ENCODE results near the gene HSPBP1. TPM values are rescaled to one million over a fixed set of nuclear protein-coding genes. Genes with fewer than 3 reads are reported as not detected.

Gene HSPBP1
- total RNA-seq, 4 donors from 2014 or later, result 18.5 to 41.7 (median 36.7) TPM

- no peak for DNase-seq
- no peak overlapping the region for H3K4me3 ChIP-seq
- H3K36me3 ChIP-seq, result peaks cover 3 to 50% of the 10 kb centered on the region in 2 donors
- ATAC-seq, result no peak
- peaks cover 0 to 2% of the 10 kb centered on the region in 2 donors for H3K4me1 ChIP-seq
- H3K27me3 ChIP-seq, result no peaks in the 10 kb centered on the region
- H3K9me3 ChIP-seq, result no peaks in the 10 kb centered on the region
- H3K27ac ChIP-seq, result no peak overlapping the region
- in situ Hi-C loops (cut with MboI; ENCODE audit: low sequenced_read_pairs in 4 of 4) (no loop called here), intact Hi-C loops (cut with DNase I; ENCODE audit: low total_unique reads) (no loop called here)
- TF ChIP-seq POLR2A (IDR thresholded peaks at IDR 0.05), result no peak
- TF ChIP-seq, protein P1, sequence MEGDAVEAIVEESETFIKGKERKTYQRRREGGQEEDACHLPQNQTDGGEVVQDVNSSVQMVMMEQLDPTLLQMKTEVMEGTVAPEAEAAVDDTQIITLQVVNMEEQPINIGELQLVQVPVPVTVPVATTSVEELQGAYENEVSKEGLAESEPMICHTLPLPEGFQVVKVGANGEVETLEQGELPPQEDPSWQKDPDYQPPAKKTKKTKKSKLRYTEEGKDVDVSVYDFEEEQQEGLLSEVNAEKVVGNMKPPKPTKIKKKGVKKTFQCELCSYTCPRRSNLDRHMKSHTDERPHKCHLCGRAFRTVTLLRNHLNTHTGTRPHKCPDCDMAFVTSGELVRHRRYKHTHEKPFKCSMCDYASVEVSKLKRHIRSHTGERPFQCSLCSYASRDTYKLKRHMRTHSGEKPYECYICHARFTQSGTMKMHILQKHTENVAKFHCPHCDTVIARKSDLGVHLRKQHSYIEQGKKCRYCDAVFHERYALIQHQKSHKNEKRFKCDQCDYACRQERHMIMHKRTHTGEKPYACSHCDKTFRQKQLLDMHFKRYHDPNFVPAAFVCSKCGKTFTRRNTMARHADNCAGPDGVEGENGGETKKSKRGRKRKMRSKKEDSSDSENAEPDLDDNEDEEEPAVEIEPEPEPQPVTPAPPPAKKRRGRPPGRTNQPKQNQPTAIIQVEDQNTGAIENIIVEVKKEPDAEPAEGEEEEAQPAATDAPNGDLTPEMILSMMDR (IDR thresholded peaks at IDR 0.05 in 4 of 5, conservative IDR thresholded peaks at IDR 0.05 in 1 of 5), result no peak
These were observed 33.2 kb downstream of the HSPBP1 start for GRCh38 chr19:55246462-55247451.

DNA sequence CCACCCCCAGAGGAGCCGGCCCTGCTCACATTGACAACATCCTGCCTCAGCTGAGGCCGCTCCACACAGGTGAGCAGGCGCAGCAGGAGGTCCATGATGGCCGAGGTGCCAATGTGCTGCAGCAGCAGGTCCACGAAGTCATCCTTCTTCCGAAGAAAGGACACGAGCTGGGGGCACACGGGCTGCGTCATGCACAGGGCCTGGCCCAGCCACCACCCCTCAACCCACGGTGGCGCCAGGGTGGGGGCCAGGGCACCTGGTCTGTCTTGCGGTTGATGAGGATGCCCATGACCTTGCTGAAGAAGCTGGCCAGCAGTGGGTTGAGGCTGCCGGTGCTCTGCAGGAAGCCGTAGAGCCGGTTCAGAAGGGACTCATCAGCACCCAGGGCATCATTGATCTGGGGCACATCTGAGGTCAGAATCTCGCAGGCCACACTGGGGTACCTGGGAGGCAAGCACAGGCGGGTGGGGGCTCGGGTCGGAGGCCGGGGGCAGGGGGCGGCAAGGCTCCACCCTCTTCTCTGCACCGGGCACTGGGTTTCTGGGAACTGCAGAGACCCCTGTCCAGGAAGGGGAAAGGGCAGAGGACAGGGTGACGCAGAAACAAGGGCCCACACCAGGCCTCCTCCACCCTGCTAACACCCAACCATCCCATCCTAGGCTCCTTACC, 34.5 kb downstream of the HSPBP1 start:
- H3K27me3 ChIP-seq, result no peaks in the 10 kb centered on the region
- no peak overlapping the region for H3K4me3 ChIP-seq
- no peaks in the 10 kb centered on the region for H3K9me3 ChIP-seq
- peaks cover 3 to 64% of the 10 kb centered on the region in 2 donors for H3K36me3 ChIP-seq
- TF ChIP-seq POLR2A (IDR thresholded peaks at IDR 0.05), result no peak
- TF ChIP-seq, protein P1 (IDR thresholded peaks at IDR 0.05 in 4 of 5, conservative IDR thresholded peaks at IDR 0.05 in 1 of 5), result no peak
- ATAC-seq (no peak), DNase-seq (no peak)
- H3K4me1 ChIP-seq, result no peaks in the 10 kb centered on the region
- in situ Hi-C loops (cut with MboI; ENCODE audit: low sequenced_read_pairs in 4 of 4) (no loop called here), intact Hi-C loops (cut with DNase I; ENCODE audit: low total_unique reads) (no loop called here)
- H3K27ac ChIP-seq, result no peak overlapping the region

DNA sequence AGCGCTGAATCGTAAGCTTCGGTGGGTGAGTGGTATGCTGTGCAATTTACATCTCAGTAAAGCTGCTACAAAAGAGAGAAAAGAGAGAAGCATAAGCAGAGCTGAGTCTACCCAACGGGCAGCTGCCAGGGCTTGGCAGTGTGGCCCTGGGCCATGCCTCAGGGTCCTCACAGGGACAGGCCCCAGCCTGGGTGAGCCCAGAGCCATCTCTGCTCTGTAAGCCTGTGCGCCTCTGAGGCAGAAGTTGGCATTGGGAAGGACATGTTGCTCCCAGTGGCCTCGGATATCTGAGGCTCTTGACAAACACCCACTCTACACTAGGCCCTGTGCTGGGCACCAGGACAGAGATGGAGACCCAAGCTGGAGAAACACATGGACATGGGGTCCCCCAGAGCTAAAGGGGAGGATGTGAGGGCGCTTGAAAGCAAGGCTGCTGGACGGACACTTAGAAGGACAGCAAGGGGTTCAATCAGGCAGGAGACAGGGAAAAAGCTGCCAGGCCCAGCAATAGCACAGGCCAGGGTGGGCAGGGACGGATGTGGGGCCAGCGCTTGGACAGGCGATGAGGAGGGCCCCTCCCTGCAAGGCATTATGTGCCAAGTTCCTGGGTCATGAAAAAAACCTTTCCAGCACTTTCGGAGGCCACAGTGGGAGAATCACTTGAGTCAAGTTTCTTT, 35.8 kb downstream of the HSPBP1 start:
- H3K9me3 ChIP-seq, result no peaks in the 10 kb centered on the region
- intact Hi-C loops (cut with DNase I; ENCODE audit: low total_unique reads) (no loop called here), in situ Hi-C loops (cut with MboI; ENCODE audit: low sequenced_read_pairs in 4 of 4) (no loop called here)
- no peaks in the 10 kb centered on the region for H3K4me1 ChIP-seq
- no peak overlapping the region for H3K4me3 ChIP-seq
- no peak for DNase-seq
- peaks cover 3 to 76% of the 10 kb centered on the region in 2 donors for H3K36me3 ChIP-seq
- H3K27me3 ChIP-seq, result no peaks in the 10 kb centered on the region
- ATAC-seq, result no peak
- TF ChIP-seq POLR2A (IDR thresholded peaks at IDR 0.05), result no peak
- TF ChIP-seq, protein P1 (IDR thresholded peaks at IDR 0.05 in 4 of 5, conservative IDR thresholded peaks at IDR 0.05 in 1 of 5), result no peak
- H3K27ac ChIP-seq, result no peak overlapping the region

DNA sequence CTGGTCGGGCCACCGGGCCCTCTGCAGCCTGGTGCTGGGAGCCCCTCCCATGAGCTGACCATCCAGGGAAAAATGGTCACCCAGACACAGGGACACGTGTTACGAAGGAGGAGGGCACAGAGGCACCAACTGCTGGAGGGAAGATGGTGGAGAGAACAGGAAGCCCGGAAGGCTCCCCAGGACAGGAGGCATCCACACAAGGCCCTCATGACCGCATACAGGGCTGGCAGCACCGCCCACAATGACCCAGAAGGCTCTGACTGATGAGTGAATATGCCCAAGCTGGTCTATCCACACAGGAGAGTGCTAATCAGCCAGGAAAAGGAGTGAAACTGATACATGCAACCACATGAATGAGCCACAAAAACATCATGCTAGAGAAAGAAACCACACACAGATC, 37.4 kb downstream of the HSPBP1 start:
- no peak for DNase-seq
- in situ Hi-C loops (cut with MboI; ENCODE audit: low sequenced_read_pairs in 4 of 4) (no loop called here), intact Hi-C loops (cut with DNase I; ENCODE audit: low total_unique reads) (no loop called here)
- Histone ChIP-seq H3K9me3 (no peaks in the 10 kb centered on the region), H3K4me3 (no peak overlapping the region), H3K27me3 (no peaks in the 10 kb centered on the region), H3K4me1 (no peaks in the 10 kb centered on the region), H3K36me3 (peaks cover 3 to 93% of the 10 kb centered on the region in 2 donors), H3K27ac (no peak overlapping the region)
- no peak for ATAC-seq
- TF ChIP-seq, protein P1 (IDR thresholded peaks at IDR 0.05 in 4 of 5, conservative IDR thresholded peaks at IDR 0.05 in 1 of 5), result no peak
- no peak for TF ChIP-seq POLR2A (IDR thresholded peaks at IDR 0.05)
